Choroid plexus epithelial cell (primary cell): ENCODE results near the gene TSNAXIP1.

Experiments used
- DNase-seq: peaks from one replicate; pipeline ENCODE4 v3.0.0-alpha.2; 2010; ENCODE audit warnings: low read depth
- H3K4me3 ChIP-seq: 2 replicates; pipeline ENCODE4 v1.5.1; 2011; ENCODE audit warnings: low read depth, mild to moderate bottlenecking, control low read depth, low read length, moderate library complexity
- CTCF ChIP-seq: conservative IDR thresholded peaks from 2 replicates; pipeline ENCODE4 v1.5.1; 2011; ENCODE audit warnings: low read depth, mild to moderate bottlenecking, control low read depth, inconsistent platforms, low read length, moderate library complexity

The TSNAXIP1 gene

GRCh38 chr16:67773569-67774456 is 32.9 kb upstream of the TSNAXIP1 start:
- peak; percentile 39 for DNase-seq
- no peak overlapping the region for H3K4me3 ChIP-seq
- no peak for TF ChIP-seq CTCF

- TF ChIP-seq CTCF = no peak
- no peak overlapping the region for H3K4me3 ChIP-seq
- DNase-seq = no peak
Measured at GRCh38 chr16:67774457-67774853, 32.2 kb upstream of the TSNAXIP1 start.

GRCh38 chr16:67775273-67775672 is 31.4 kb upstream of the TSNAXIP1 start:
- peak; percentile 24 for DNase-seq
- no peak for TF ChIP-seq CTCF
- H3K4me3 ChIP-seq = no peak overlapping the region

GRCh38 chr16:67779256-67780014 is 27.3 kb upstream of the TSNAXIP1 start:
- DNase-seq = no peak
- no peak overlapping the region for H3K4me3 ChIP-seq
- TF ChIP-seq CTCF = no peak

- no peak for TF ChIP-seq CTCF
Measured at GRCh38 chr16:67780847-67781564, 25.7 kb upstream of the TSNAXIP1 start.

GRCh38 chr16:67781565-67781921 is 25.1 kb upstream of the TSNAXIP1 start:
- TF ChIP-seq CTCF = no peak
- DNase-seq = no peak
- no peak overlapping the region for H3K4me3 ChIP-seq

More at GRCh38 chr16:67780847-67781564, 25.7 kb upstream of the TSNAXIP1 start:
- no peak for DNase-seq
- no peak overlapping the region for H3K4me3 ChIP-seq
